ENCODE data around the gene PRDM16. TPM values are rescaled to one million over a fixed set of nuclear protein-coding genes. Genes with fewer than 3 reads are reported as not detected.

PRDM16 gene
- total RNA-seq, 1 experiment from 2014 or later, result 6.1 TPM

DNA sequence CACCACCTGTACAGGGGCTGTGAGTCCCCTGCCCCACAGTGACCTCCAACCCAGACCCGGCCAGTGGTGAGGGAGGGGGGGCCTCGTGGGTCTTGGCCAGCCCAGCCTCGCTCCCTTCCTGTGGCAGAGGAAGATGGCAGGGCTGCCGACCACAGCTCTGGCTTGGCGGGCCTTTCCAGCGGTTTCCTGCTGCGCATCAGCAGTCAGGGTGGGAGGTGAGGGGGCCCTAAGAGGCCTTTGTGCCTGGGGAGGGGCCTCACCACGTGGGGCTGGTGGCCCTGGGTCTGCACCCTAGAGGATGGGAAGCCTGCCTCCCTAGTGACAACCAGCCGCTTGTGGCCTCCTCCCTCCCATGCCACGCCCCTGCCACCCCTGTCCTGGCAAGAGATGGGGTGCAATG lies 312.9 kb downstream of the PRDM16 start (continued):
- no peak for TF ChIP-seq REST (IDR thresholded peaks at IDR 0.05; ENCODE audit: low read depth)
- no peak for TF ChIP-seq POLR2A (IDR thresholded peaks at IDR 0.05; ENCODE audit: borderline replicate concordance, extremely low read depth, insufficient read depth, insufficient read length)
- no peak for TF ChIP-seq SRF (IDR thresholded peaks at IDR 0.05; ENCODE audit: low read depth)

GRCh38 chr1:3382326-3383057 lies 313.5 kb downstream of the PRDM16 start:
- Histone ChIP-seq H3K9me2 (ENCODE audit: insufficient read depth) (no peaks in the 10 kb centered on the region), H3K27me3 (ENCODE audit: insufficient read depth, low read length) (no peaks in the 10 kb centered on the region), H3K79me2 (ENCODE audit: insufficient read depth, low read length) (no peaks in the 10 kb centered on the region), H3K4me3 (replicated peaks in 1 of 2; ENCODE audit: low read depth in 1 of 2, low read length in 2 of 2) (no peak overlapping the region), H3K36me3 (ENCODE audit: control insufficient read depth in 1 of 2, insufficient read depth in 2 of 2, low read length in 2 of 2) (no peaks in the 10 kb centered on the region), H3K4me1 (ENCODE audit: control insufficient read depth in 1 of 2, insufficient read depth in 2 of 2, low read length in 2 of 2) (no peaks in the 10 kb centered on the region), H3K9me3 (ENCODE audit: control insufficient read depth in 1 of 2, insufficient read depth in 1 of 2, low read depth in 1 of 2, low read length in 2 of 2) (no peaks in the 10 kb centered on the region), H3K27ac (ENCODE audit: low read depth, low read length) (no peak overlapping the region), H3K4me2 (ENCODE audit: low read length) (no peak overlapping the region), H3K9ac (ENCODE audit: low read length) (no peak overlapping the region), H4K20me1 (ENCODE audit: insufficient read depth) (no peaks in the 10 kb centered on the region), H2AFZ (ENCODE audit: low read depth, low read length, poor library complexity, severe bottlenecking) (no peak overlapping the region)
- intact Hi-C loops (cut with micrococcal nuclease), result no loop called here
- DNase-seq (ENCODE audit: low read depth, low spot score) (no peak), ATAC-seq (no peak)
- TF ChIP-seq ZNF274 (IDR thresholded peaks at IDR 0.05; ENCODE audit: low read depth, low read length), result no peak
- TF ChIP-seq POLR2A (IDR thresholded peaks at IDR 0.05; ENCODE audit: borderline replicate concordance, extremely low read depth, insufficient read depth, insufficient read length), result no peak
- TF ChIP-seq CBX3 (IDR thresholded peaks at IDR 0.05; ENCODE audit: low read depth), result no peak
- no peak for TF ChIP-seq FOSL1 (IDR thresholded peaks at IDR 0.05; ENCODE audit: low read depth)
- no peak for TF ChIP-seq SP1 (IDR thresholded peaks at IDR 0.05; ENCODE audit: low read depth)
- TF ChIP-seq ELF1 (IDR thresholded peaks at IDR 0.05; ENCODE audit: borderline replicate concordance, low read depth), result no peak
- no peak for TF ChIP-seq TCF7L2 (IDR thresholded peaks at IDR 0.05; ENCODE audit: borderline replicate concordance, extremely low read depth, insufficient read depth, insufficient read length)
- no peak for TF ChIP-seq ATF3 (IDR thresholded peaks at IDR 0.05)
- BruUV-seq (replicated peaks), result no TSS peak
- ChIA-PET RAD21 (ENCODE audit: low non-redundant PET in 1 of 2, low total read pairs in 2 of 2, uncharacterized antibody in 2 of 2, unreplicated experiment in 2 of 2) (no interaction called here), POLR2A (no interaction called here), CTCF (no interaction called here)
